H7 (cell line): ENCODE data around the gene PIK3R2. TPM values are rescaled to one million over a fixed set of nuclear protein-coding genes. Genes with fewer than 3 reads are reported as not detected.

ENCODE experiments used
- DNase-seq: peaks from one replicate; pipeline ENCODE4 v3.0.0; 2012
- H3K27me3 ChIP-seq: 2 replicates; pipeline ENCODE4 v1.6.0; 2011; ENCODE audit warnings: mild to moderate bottlenecking, low read length; ENCODE audit not compliant: control insufficient read depth, insufficient read depth
- H3K36me3 ChIP-seq: replicated peaks from 2 replicates; pipeline ENCODE4 v1.5.1; 2011; ENCODE audit warnings: low read length; ENCODE audit not compliant: control insufficient read depth, insufficient read depth
- H3K4me3 ChIP-seq: 2 replicates; pipeline ENCODE4 v1.5.1; 2011; ENCODE audit warnings: low read depth, mild to moderate bottlenecking, control low read depth, low read length, moderate library complexity; ENCODE audit not compliant: insufficient read depth
- total RNA-seq: library from RNA; depleted of rRNA; stranded (reverse); fragments of >200 nt; shearing (Covaris generic); gene quantifications from 2 replicates; pipeline ENCODE4 v1.2.3, GENCODE V29; 2014

The PIK3R2 gene
- total RNA-seq, 1 experiment from 2014 or later, result 29.0 TPM

GRCh38 chr19:18118420-18119012, 34.4 kb upstream of the PIK3R2 start:
- H3K27me3 ChIP-seq, result peaks cover 8% of the 10 kb centered on the region; the same call in 1 of the 2 replicates
- no peak for DNase-seq
- H3K4me3 ChIP-seq, result peak overlapping the region; percentile 67
- H3K36me3 ChIP-seq, result no peaks in the 10 kb centered on the region; the same call in none of the 2 replicates

- H3K36me3 ChIP-seq, result peaks cover 2% of the 10 kb centered on the region
- H3K27me3 ChIP-seq, result peaks cover 8% of the 10 kb centered on the region; the same call in 1 of the 2 replicates
- no peak overlapping the region for H3K4me3 ChIP-seq
- peak; percentile 43 for DNase-seq
Observed at GRCh38 chr19:18119013-18119716, 33.8 kb upstream of the PIK3R2 start.

- DNase-seq, result peak; percentile 55
- Histone ChIP-seq H3K27me3 (peaks cover 8% of the 10 kb centered on the region; the same call in 1 of the 2 replicates), H3K36me3 (peaks cover 3% of the 10 kb centered on the region), H3K4me3 (no peak overlapping the region)
Observed at GRCh38 chr19:18119717-18120105, 33.3 kb upstream of the PIK3R2 start.

GRCh38 chr19:18120127-18120526, 32.8 kb upstream of the PIK3R2 start:
- peak; percentile 33 for DNase-seq
- Histone ChIP-seq H3K27me3 (peaks cover 8% of the 10 kb centered on the region; the same call in 1 of the 2 replicates), H3K36me3 (peaks cover 3% of the 10 kb centered on the region), H3K4me3 (no peak overlapping the region)

GRCh38 chr19:18121166-18121565, 31.8 kb upstream of the PIK3R2 start:
- H3K27me3 ChIP-seq, result peaks cover 8% of the 10 kb centered on the region; the same call in 1 of the 2 replicates
- H3K4me3 ChIP-seq, result no peak overlapping the region
- no peak for DNase-seq
- peaks cover 3% of the 10 kb centered on the region for H3K36me3 ChIP-seq

DNA sequence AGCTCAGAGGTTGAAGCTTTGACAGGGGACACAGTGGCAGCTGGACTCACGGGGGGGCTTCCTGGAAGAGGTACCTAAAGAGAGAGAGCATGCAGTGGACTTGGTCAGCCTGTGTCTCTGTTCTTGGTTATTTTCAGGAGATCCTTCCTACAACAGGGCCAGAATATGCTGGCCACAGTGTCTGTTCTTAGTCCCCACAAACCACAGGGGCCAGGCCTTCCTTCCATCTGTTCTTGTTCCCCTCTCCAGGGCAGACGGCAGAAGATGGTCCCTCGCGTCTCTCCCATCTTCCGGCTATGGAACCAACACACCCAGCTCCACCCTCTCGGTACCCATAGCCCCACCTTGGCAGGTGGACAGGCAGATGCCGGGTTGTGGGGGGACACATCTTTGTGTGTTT, 30.5 kb upstream of the PIK3R2 start:
- Histone ChIP-seq H3K36me3 (peaks cover 3% of the 10 kb centered on the region), H3K4me3 (no peak overlapping the region), H3K27me3 (peaks cover 8% of the 10 kb centered on the region; the same call in 1 of the 2 replicates)
- peak; percentile 32 for DNase-seq

DNA sequence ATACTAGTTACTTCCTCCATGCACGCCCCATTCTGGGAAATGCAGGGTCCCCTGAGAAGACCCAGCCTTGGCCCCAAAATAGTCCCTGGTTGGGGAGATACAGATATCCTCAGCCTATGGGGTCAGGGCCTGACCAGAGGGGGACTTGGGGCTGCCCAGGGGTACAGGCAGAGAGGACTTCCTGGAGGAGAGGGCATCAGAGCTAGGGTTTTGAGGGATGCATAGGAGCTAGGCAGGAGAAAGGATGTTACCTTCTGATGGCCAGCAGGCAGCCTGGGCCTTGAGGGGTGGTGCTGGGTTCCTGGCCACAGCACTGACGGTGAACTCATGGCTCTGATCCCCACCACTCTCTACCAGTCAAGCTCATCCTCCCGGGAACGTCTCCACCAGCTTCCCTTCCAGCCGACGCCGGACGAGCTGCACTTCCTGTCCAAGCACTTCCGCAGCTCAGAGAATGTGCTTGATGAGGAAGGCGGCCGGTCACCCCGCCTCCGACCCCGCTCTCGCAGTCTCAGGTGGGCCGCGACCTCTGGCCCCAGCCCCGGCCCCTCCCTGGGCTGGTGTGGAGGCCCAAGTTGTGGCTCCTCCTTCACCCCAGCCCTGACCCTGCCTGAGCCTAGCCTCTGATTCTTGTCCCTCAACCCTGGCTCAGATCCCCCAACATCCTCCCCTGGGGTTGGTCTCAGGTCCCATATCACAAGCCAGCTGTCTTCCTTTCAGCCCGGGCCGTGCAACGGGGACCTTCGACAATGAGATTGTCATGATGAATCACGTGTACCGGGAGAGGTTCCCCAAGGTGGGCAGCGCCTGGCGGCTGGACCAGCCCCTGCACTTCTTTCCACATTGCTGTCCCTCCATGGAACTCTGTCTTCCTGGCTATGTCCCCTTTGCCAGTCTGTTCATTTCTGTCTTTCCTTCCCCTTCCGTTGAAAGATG, 29.8 kb upstream of the PIK3R2 start:
- DNase-seq, result peak; percentile 47
- Histone ChIP-seq H3K27me3 (peaks cover 8% of the 10 kb centered on the region; the same call in 1 of the 2 replicates), H3K36me3 (peaks cover 3% of the 10 kb centered on the region), H3K4me3 (no peak overlapping the region)

- Histone ChIP-seq H3K36me3 (peaks cover 4% of the 10 kb centered on the region), H3K27me3 (0 out of 2 replicates have a peak, but pooled peaks cover under 1% of the 10 kb centered on the region), H3K4me3 (no peak overlapping the region)
- peak; percentile 52 for DNase-seq
Observed at GRCh38 chr19:18123819-18124218, 29.1 kb upstream of the PIK3R2 start.

GRCh38 chr19:18126097-18126496, 26.9 kb upstream of the PIK3R2 start:
- DNase-seq, result no peak
- H3K36me3 ChIP-seq, result peaks cover 8% of the 10 kb centered on the region
- no peak overlapping the region for H3K4me3 ChIP-seq
- no peaks in the 10 kb centered on the region for H3K27me3 ChIP-seq

- Histone ChIP-seq H3K27me3 (no peaks in the 10 kb centered on the region), H3K36me3 (peaks cover 9% of the 10 kb centered on the region), H3K4me3 (no peak overlapping the region)
- DNase-seq, result no peak
Observed at GRCh38 chr19:18128044-18128443, 24.9 kb upstream of the PIK3R2 start.

GRCh38 chr19:18128805-18129204, 24.2 kb upstream of the PIK3R2 start:
- Histone ChIP-seq H3K36me3 (peaks cover 9% of the 10 kb centered on the region), H3K4me3 (no peak overlapping the region), H3K27me3 (no peaks in the 10 kb centered on the region)
- no peak for DNase-seq

DNA sequence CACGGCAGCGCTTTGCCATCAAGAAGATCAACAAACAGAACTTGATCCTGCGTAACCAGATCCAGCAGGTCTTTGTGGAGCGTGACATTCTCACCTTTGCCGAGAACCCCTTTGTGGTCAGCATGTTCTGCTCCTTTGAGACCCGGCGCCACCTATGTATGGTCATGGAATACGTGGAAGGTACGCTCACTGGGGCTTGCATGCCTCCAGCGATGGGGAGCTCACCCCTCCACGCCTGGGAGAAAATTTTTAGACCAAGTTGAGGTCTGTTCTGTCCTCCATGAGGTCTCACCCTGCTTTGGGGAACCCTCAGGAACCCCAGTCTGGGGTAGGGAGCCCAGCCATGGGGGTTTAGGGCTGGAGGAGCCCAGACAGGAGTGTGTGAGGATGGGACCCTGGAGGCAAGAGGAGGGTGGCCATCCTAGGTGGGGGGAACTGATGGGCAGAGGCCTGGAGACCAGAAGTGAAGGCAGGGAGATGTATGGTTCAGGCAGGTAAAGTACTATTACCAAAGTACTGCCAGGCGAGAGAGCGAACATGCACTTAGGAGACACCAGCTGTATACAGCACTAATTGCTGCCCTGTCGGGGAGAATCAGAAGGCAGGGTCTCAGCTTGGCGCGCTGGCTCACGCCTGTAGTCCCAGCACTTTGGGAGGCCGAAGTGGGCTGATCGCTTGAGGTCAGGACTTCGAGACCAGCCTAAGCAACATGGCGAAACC, 22.3 kb upstream of the PIK3R2 start:
- Histone ChIP-seq H3K4me3 (no peak overlapping the region), H3K36me3 (peaks cover 10% of the 10 kb centered on the region), H3K27me3 (no peaks in the 10 kb centered on the region)
- no peak for DNase-seq

DNA sequence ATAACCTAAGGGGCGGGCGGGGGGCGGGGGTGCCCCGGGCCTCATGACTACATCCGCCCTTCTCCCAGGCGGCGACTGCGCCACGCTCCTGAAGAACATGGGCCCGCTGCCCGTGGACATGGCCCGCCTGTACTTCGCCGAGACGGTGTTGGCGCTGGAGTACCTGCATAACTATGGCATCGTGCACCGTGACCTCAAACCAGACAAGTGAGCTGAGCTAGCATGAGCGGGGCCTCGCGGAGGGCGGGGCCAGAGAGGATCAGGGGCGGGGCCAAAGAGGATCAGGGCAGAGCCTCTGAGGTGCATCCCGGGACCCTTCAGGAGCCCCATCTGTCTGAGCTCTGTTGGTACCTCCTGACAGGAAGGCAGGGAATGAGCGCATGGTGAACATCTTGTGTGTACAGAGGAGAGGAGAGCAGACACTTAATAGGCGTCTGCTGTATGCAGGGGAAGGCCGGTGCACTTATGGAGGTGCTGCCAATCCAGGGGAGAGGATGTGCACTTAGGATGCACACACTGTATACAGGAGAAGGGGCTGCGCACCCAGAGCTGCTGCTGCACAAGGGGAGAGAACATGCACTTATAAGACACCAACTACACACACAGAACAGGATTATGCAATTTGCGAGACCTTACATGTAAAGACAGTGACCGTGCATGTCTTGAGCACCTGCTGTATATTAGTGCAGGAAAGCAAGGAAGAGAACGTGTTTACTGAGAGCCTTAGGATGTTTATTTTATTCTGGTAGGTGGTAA, 20.9 kb upstream of the PIK3R2 start:
- Histone ChIP-seq H3K4me3 (no peak overlapping the region), H3K36me3 (peaks cover 10% of the 10 kb centered on the region), H3K27me3 (no peaks in the 10 kb centered on the region)
- DNase-seq, result peak; percentile 92
